ENCODE results near the gene KRTAP10-11.

GRCh38 chr21:44601596-44602462, 44.4 kb upstream of the KRTAP10-11 start:
- no peak for TF ChIP-seq CTCF (conservative IDR thresholded peaks at IDR 0.05)
- TF ChIP-seq ZFX (IDR thresholded peaks at IDR 0.05) = no peak

Measured in C4-2B (cell line).